VCaP (cell line): ENCODE data around the gene DGKZ.
A peak's percentile ranks its signal among the peaks of the same experiment; 100 is the strongest.

Source experiments
- H3K27ac ChIP-seq: fragments of 450-650 bp; 2 replicates; pipeline ENCODE4 v1.5.1; 2017
- TF ChIP-seq, protein P1 (sequence below): fragments of 450-650 bp; conservative IDR thresholded peaks from 2 replicates; pipeline ENCODE4 v1.5.1; 2017; ENCODE audit warnings: mild to moderate bottlenecking, moderate library complexity

Gene DGKZ

DNA sequence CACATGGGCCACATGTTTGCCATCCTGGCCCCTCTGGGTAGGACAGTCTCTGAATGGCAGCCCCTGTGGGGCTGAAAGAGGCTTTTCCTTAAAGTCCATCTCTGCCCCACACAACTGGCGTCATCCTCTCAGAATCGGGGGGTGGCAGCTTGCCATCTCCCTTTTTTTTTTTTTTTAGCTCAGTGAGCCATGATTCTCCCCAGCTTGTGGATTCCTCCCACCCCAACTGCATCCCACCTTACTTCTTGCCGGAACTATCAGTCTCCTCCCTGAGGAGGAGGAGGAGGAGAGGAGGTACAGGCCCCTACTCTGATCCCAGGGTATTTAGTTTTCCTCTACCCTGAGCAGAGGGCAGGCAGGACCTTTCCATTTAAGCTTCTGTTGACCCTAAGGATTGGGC, 3.4 kb downstream of the DGKZ start:
- no peak overlapping the region for H3K27ac ChIP-seq

DNA sequence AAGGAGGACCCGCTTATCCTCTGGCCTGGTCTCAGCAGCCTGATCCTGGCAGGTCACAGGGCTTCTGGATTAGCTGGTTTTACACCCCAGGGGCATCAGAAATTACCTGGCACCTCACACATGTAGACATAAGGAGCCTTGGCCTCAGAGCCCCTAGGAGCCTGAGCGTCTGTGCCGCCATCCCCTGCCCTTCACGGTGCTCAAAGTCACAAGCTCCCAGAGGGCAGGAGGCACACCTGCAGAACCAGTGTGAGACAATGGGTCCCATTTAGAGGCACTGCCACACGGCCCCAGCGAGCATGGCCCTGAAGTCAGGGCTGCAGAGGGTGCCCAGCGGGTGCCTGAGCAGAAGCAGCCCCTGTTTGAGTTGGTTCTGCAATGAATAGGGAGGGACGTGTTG, 3.9 kb downstream of the DGKZ start:
- TF ChIP-seq, protein P1, sequence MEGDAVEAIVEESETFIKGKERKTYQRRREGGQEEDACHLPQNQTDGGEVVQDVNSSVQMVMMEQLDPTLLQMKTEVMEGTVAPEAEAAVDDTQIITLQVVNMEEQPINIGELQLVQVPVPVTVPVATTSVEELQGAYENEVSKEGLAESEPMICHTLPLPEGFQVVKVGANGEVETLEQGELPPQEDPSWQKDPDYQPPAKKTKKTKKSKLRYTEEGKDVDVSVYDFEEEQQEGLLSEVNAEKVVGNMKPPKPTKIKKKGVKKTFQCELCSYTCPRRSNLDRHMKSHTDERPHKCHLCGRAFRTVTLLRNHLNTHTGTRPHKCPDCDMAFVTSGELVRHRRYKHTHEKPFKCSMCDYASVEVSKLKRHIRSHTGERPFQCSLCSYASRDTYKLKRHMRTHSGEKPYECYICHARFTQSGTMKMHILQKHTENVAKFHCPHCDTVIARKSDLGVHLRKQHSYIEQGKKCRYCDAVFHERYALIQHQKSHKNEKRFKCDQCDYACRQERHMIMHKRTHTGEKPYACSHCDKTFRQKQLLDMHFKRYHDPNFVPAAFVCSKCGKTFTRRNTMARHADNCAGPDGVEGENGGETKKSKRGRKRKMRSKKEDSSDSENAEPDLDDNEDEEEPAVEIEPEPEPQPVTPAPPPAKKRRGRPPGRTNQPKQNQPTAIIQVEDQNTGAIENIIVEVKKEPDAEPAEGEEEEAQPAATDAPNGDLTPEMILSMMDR = no peak
- no peak overlapping the region for H3K27ac ChIP-seq

More for the DNA sequence above, 3.4 kb downstream of the DGKZ start:
- TF ChIP-seq, protein P1 = no peak

DNA sequence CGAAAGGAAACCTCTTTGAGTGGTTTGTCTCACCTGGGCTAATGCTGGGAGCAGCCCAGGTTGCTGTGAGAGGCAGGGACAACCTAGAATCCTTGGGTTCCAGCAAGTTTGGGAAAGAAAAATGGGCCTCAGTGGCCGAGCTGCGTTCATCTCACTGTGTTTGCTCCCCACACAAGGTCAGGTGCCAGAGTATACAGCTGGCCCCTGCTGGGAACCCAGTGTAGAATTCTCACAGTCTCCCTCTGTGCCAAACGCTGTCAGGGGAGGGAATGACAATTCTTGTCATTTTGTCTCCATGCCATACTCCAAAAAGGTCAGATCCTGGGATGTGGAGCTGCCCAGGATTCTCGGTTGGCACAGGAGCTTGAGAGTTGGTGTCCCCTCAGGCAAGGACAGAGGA, 4.3 kb downstream of the DGKZ start:
- no peak overlapping the region for H3K27ac ChIP-seq
- TF ChIP-seq, protein P1 = no peak

GRCh38 chr11:46352063-46352841, 5.0 kb downstream of the DGKZ start:
- H3K27ac ChIP-seq = no peak overlapping the region
- TF ChIP-seq, protein P1 = peak; percentile 41; the same call in 1 of the 2 replicates

DNA sequence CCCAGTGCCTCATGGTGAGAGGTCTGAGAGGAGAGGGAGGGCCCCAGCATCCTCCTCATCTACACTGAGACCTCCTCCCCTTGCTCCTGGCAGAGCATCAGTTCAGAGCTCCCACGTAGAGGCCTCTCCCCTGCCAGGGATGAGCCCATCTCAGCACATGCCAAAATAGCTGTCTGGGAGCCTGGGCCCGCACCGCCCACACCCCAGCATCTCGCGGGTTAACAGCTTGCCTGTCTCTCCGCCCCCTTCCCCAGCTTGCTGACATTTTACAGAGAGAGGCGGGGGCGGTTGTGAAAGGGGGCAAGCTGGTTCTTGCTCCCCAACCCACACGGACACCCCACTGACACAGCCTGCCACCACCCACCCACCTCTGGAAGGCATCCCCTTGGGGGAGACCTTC, 6.4 kb downstream of the DGKZ start:
- no peak overlapping the region for H3K27ac ChIP-seq
- TF ChIP-seq, protein P1 = no peak

GRCh38 chr11:46356924-46357482, 9.7 kb downstream of the DGKZ start:
- no peak overlapping the region for H3K27ac ChIP-seq
- TF ChIP-seq, protein P1 = no peak

- no peak overlapping the region for H3K27ac ChIP-seq
- TF ChIP-seq, protein P1 = no peak
Observed at GRCh38 chr11:46357483-46357936, 10.2 kb downstream of the DGKZ start.
